ENCODE data around the gene BTBD17. TPM values are rescaled to one million over a fixed set of nuclear protein-coding genes. Genes with fewer than 3 reads are reported as not detected.
A peak's percentile ranks its signal among the peaks of the same experiment; 100 is the strongest.

The BTBD17 gene
- total RNA-seq, 1 donor from 2014 or later, result not detected

GRCh38 chr17:74345433-74346241 lies 16.0 kb downstream of the BTBD17 start:
- Mint-ChIP-seq H3K27me3 (ENCODE audit: low read depth, unreplicated experiment) (peaks cover 42% of the 10 kb centered on the region), H3K36me3 (ENCODE audit: low read depth, unreplicated experiment) (no peaks in the 10 kb centered on the region)

GRCh38 chr17:74344658-74345057 lies 17.0 kb downstream of the BTBD17 start:
- H3K4me2 ChIP-seq (ENCODE audit: low read length), result no peak overlapping the region
- no peak overlapping the region for H3K4me3 ChIP-seq (ENCODE audit: insufficient read depth, low read depth, low read length)
- no peaks in the 10 kb centered on the region for H3K27me3 ChIP-seq (ENCODE audit: insufficient read depth, low read length)

More at GRCh38 chr17:74345433-74346241, 16.0 kb downstream of the BTBD17 start:
- peaks cover 1% of the 10 kb centered on the region for H3K9me3 Mint-ChIP-seq (ENCODE audit: unreplicated experiment)
- H3K27ac Mint-ChIP-seq (ENCODE audit: unreplicated experiment), result no peak overlapping the region
- FAIRE-seq, result no peak
- no peaks in the 10 kb centered on the region for H4K20me1 ChIP-seq (ENCODE audit: insufficient read depth, low read length)
- H3K4me3 Mint-ChIP-seq (ENCODE audit: unreplicated experiment), result no peak overlapping the region
- H2AFZ ChIP-seq (ENCODE audit: low read depth, low read length), result no peak overlapping the region
- peaks cover 4% of the 10 kb centered on the region for H3K4me1 ChIP-seq (ENCODE audit: insufficient read depth, low read length)
- no peak for DNase-seq (ENCODE audit: low read depth)
- peak overlapping the region; percentile 14 for H3K4me2 ChIP-seq (ENCODE audit: low read length)
- no peak overlapping the region for H3K9ac ChIP-seq (ENCODE audit: low read length)
- H3K4me1 Mint-ChIP-seq (ENCODE audit: low read depth, unreplicated experiment), result peaks cover 6% of the 10 kb centered on the region
- no peaks in the 10 kb centered on the region for H3K9me3 ChIP-seq (ENCODE audit: insufficient read depth, low read depth, low read length)
- TF ChIP-seq CTCF (IDR thresholded peaks at IDR 0.05; ENCODE audit: insufficient read depth, low read depth, low read length), result no peak
- no peaks in the 10 kb centered on the region for H3K79me2 ChIP-seq (ENCODE audit: insufficient read depth, low read length)
- no peak overlapping the region for H3K27ac ChIP-seq (ENCODE audit: low read depth, low read length)
- no peaks in the 10 kb centered on the region for H3K27me3 ChIP-seq (ENCODE audit: insufficient read depth, low read length)
- H3K4me3 ChIP-seq (ENCODE audit: insufficient read depth, low read depth, low read length), result no peak overlapping the region
- H3K36me3 ChIP-seq (ENCODE audit: insufficient read depth, low read length), result no peaks in the 10 kb centered on the region

More at GRCh38 chr17:74344658-74345057, 17.0 kb downstream of the BTBD17 start:
- Mint-ChIP-seq H3K36me3 (ENCODE audit: low read depth, unreplicated experiment) (no peaks in the 10 kb centered on the region), H3K9me3 (ENCODE audit: unreplicated experiment) (peaks cover 1% of the 10 kb centered on the region), H3K27ac (ENCODE audit: unreplicated experiment) (no peak overlapping the region), H3K27me3 (ENCODE audit: low read depth, unreplicated experiment) (peaks cover 41% of the 10 kb centered on the region), H3K4me3 (ENCODE audit: unreplicated experiment) (no peak overlapping the region), H3K4me1 (ENCODE audit: low read depth, unreplicated experiment) (peaks cover 6% of the 10 kb centered on the region)
- FAIRE-seq, result no peak
- Histone ChIP-seq H3K27ac (ENCODE audit: low read depth, low read length) (no peak overlapping the region), H3K9me3 (ENCODE audit: insufficient read depth, low read depth, low read length) (no peaks in the 10 kb centered on the region), H4K20me1 (ENCODE audit: insufficient read depth, low read length) (no peaks in the 10 kb centered on the region), H3K79me2 (ENCODE audit: insufficient read depth, low read length) (no peaks in the 10 kb centered on the region), H3K36me3 (ENCODE audit: insufficient read depth, low read length) (no peaks in the 10 kb centered on the region), H3K4me1 (ENCODE audit: insufficient read depth, low read length) (peaks cover 4% of the 10 kb centered on the region), H2AFZ (ENCODE audit: low read depth, low read length) (no peak overlapping the region), H3K9ac (ENCODE audit: low read length) (no peak overlapping the region)
- TF ChIP-seq EZH2 (IDR thresholded peaks at IDR 0.05; ENCODE audit: insufficient read depth, low read length) (no peak), CTCF (IDR thresholded peaks at IDR 0.05; ENCODE audit: insufficient read depth, low read depth, low read length) (no peak)
- no peak for DNase-seq (ENCODE audit: low read depth)
